ENCODE data around the gene LRRC37B.
"Not testable (repeated sequence)": the region's sequence is repeated elsewhere in the genome, so short reads cannot be mapped to it uniquely, and the experiment has no call there.

The LRRC37B gene

DNA sequence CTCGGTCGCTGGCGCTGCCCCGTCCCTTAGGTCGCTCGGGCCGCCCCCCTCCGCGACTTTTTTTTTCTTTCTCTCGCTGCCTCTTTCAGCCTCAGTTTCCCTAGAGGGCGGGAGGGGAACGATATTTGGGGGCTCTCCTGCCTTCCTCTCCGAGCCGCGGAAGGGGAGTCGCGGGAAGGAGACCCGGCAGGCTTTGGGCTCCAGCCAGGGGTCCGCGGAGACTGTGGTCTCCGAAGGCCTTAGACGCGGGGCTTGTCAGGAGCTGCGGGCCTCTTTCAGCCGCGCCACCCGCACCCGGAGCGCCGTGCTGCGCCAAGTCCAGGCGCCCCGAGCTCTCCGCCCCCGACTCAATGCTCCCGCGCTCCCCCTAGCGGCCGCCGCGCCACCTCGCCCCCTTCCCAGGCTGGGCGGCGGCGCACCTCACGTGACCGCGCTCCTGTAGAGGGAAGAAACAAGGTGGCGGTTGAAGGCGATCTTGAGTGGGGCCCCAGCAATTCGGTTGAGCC, at the start of gene LRRC37B:
Gene LRRC37B (plus strand): TSS at position 427 of the 506 bp plus-strand sequence. CDS start 14,010 bp downstream, outside the sequence.
- peak; percentile 76 to 87 for DNase-seq (ENCODE audit: low read depth in 2 of 2)

DNA sequence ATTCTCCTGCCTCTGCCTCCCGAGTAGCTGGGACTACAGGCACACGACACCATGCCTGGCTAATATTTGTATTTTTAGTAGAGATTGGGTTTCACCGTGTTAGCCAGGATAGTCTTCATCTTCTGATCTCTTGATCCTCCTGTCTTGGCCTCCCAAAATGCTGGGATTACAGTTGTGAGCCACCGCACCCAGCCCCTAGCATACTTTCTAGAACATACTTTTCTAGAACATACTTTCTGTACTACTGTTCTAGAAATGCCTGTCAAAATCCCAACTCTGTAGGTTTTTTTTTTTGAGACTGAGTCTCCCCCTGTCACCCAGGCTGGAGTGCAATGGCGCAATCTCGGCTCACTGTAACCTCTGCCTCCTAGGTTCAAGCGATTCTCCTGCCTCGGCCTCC, 43.1 kb upstream of the LRRC37B start:
- not testable (repeated sequence) for DNase-seq (ENCODE audit: low read depth in 2 of 2)

DNA sequence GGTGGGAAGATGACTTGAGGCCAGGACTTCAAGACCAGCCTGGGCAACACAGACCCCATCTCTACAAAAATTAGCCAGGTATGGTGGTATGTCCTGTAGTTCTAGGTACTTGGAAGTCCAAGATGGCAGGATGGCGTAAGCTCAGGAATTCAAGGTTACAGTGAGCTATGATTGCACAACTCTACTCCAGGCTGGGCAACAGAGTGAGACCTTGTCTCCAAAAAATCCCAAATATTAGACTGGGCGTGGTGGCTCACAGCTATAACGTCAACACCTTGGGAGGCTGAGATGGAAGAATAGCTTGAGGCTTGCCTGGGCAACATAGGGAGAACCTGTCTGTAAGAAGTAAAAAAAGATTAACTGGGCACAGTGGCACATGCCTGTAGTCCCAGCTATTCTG, 39.5 kb upstream of the LRRC37B start:
- DNase-seq (ENCODE audit: low read depth in 2 of 2), result no peak

DNA sequence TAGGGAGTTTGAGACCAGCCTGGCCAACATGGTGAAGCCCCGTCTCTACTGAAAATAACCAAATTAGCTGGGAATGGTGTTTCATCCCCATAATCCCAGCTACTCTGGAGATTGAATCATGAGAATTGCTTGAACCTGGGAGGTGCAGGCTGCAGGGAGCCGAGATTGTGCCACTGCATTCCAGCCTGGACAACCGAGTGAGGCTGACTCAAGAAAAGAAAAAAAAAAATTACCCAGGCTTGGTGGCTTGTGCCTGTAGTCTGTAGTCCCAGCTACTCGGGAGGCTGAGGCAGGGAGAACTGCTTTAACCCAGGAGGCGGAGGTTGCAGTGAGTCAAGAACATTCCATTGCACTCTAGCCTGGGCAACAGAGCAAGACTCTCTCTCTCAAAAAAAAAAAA, 36.8 kb upstream of the LRRC37B start:
- DNase-seq (ENCODE audit: low read depth in 2 of 2), result not testable (repeated sequence)

DNA sequence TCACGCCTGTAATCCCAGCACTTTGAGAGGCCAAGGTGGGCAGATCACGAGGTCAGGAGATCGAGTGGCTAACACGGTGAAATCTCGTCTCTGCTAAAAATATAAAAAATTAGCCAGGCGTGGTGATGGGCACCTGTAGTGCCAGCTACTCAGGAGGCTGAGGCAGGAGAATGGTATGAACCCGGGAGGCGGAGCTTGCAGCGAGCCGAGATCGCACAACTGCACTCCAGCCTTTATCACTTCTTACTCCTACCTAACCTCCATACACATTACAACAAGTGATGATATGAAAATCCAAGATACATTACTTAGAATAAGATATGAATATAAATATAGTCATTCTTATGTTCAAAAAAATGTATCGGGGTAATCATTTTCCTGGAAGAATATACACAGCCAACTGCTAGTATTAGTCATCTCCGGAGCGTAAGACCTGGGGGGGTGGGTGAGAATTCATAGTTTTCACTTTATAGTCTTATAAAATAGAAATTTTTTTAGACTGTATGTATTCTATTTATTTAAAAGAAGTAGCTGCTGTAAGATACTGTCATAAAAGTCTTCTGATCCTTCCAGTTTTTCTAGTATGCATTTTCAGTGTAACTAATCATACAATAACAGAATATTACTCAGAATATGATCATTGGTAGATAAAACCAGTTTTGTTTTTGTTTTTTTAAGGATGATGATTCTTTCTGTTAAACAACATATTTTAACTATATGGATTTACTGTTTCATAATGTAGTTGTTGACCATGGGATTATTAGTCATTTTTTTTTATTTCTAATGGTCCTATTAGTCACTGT, 32.7 kb upstream of the LRRC37B start:
- not testable (repeated sequence) for DNase-seq (ENCODE audit: low read depth in 2 of 2)

DNA sequence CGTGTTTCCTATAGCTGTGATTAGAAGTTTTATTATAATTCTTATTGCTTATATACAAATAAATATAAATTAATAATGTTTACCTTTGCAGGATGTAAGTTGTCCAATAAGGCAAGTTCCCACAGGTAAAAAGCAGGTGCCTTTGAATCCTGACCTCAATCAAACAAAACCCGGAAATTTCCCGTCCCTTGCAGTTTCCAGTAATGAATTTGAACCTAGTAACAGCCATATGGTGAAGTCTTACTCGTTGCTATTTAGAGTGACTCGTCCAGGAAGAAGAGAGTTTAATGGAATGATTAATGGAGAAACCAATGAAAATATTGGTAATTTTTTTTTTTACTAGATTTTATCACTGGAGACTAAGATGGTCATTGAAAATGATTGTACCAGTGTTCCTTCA, 31.8 kb upstream of the LRRC37B start:
- DNase-seq (ENCODE audit: low read depth in 2 of 2), result not testable (repeated sequence)

DNA sequence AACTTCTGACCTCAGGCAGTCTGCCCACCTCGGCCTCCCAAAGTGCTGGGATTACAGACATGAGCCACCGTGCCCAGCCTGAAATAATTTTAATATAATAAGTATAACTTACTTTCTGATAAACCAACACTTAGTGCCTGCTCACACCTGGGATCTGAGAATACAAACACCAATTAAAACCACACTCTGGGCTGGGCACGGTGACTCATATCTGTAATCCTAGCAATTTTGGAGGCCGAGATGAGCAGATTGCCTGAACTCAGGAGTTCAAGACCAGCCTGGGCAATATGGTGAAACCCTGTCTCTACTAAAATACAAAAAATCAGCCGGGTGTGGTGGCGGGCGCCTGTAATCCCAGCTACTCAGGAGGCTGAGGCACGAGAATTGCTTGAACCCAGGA, 15.4 kb upstream of the LRRC37B start:
- DNase-seq (ENCODE audit: low read depth in 2 of 2), result not testable (repeated sequence)

DNA sequence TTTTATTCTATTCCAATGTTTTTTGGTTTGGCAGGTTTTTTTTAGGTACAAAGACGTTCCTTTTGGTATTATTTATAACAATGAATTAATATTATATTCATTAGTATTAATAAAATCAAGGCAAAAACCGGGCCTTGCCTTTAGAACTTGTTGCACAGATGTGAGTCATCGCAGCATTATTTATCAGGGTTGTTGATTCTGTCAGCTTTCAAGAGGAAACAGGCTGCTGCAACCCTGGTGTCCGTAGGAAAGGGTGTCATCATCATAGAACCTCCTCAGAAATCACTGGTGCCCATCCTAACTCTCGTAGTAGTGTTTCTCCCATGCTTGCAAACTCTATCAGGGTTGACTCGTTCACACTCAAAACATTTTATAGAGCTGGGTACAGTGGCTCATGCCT, 10.2 kb upstream of the LRRC37B start:
- no peak for DNase-seq (ENCODE audit: low read depth in 2 of 2)

DNA sequence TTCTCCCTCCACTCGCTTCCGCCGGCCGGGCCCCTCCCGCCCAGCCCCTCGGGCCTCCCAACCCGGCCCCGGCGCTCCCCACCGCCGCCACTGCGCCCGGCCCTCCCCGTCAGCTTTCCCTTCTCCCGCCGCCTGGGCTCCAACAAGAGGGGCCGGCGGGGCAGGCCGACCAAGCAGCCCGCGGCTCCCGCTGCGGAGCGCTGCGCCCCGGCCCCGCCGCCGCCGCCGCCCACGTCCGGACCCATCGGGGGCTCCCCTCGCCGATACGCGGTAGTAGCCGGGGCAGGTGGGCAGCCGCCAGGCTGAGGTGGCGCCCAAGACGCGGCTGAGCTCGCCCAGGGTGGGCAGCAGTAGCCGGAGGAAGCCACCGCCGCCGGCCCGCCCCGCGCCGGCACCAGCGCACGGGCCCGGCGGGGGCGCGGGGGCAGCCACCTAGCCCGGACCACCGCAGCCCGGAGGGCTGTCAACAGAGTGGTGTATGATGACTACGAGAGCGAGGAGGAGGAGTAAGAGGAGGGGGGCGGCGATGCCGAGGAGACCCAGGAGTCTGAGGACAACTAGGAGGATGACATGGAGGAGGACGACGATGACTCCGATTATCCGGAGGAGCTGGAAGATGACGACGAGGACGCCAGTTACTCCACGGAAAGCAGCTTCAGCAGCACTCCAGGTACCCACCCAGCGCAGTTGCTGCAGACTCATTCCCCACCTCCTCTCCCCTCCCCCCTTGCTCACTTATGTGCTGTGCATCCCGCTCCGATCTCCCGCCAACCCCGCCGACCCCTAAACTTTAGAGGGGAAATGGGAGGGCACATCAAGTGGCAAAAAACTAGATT, 498 bp downstream of the LRRC37B start:
- DNase-seq (ENCODE audit: low read depth in 2 of 2), result peak in 1 of 2 experiments; percentile 22

DNA sequence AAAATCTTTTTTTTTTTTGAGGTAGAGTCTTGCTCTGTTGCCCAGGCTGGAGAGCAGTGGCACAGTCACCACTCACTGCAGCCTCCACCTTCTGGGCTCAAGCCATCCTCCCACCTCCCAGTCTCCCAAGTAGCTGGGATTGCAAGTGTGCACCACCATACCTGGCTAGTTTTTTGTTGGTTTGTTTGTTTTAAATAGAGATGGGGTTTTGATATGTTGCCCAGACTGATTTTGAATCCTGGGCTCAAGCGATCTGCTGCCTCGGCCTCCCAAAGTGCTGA, 2.0 kb downstream of the LRRC37B start:
- no peak for DNase-seq (ENCODE audit: low read depth in 2 of 2)

DNA sequence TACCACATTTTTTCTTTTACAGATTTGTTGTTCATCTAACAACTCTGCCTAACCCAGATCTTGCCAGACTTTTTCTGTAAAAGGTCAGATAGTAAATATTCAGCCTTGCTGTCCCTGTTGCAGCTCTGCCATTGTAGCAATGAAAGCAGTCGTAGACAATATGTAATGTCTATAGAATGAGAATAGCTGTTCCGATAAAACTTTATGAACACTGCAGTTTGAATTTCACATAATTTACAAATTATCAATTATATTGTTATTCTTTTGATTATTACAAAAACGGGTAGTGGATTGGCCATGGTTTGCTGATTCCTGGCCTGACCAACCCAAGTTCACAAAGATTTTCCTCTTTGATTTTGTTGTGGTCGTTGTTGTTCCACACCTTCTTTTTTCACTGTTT, 2.9 kb downstream of the LRRC37B start:
- no peak for DNase-seq (ENCODE audit: low read depth in 2 of 2)

DNA sequence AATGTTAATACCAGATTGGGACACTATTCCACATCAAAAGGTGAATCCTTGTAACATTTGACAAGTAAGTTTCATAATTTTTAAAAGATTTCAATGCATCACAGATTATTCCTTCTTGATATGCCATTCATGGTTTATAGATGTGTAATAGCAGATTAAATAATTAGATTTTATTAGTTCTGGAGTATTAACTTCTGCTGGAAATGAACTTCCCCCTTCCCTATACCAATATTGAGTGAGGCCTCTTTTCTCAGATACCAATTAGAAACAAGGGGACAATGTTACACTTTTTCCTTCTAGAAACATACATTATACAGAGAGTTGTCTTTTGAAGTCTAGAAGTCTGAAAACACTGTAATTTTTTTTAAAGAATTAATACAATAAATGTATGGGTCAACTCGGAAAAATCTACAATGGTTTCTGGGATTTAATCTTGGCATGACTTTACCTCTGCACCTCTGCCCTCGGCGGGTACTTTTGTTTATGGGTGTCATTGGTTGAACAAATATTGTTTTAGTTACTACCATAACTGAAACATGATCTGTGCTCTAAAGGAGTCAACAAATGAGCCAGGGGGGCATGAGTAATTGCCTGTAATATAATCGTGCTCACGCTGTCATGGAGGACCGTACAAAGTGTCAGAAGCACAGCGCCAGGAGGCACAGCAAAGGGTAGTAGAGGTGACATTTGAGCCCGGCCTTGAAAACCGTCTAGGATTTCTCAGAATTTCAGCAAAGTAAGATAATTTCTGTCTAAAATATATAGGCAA, 8.2 kb downstream of the LRRC37B start:
- no peak for DNase-seq (ENCODE audit: low read depth in 2 of 2)

DNA sequence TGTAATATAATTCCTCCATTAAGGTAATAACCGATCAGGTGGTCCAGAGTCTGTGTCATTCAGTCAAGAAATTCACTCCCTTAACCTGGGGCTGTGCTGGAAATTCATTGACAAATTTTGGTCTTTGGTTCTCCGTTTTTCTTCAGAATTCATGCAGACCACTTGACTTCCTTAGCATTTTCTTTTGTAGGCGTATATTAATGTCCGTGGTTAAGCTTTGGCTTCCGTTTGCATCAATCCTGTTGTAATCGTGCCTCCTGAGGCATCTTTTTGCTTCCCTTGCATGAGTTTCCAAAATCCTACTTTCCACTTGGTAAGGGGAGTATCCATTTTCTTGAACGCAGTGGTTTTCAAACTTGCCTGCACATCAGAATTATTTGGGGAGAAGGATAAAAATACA, 9.0 kb downstream of the LRRC37B start:
- no peak for DNase-seq (ENCODE audit: low read depth in 2 of 2)

DNA sequence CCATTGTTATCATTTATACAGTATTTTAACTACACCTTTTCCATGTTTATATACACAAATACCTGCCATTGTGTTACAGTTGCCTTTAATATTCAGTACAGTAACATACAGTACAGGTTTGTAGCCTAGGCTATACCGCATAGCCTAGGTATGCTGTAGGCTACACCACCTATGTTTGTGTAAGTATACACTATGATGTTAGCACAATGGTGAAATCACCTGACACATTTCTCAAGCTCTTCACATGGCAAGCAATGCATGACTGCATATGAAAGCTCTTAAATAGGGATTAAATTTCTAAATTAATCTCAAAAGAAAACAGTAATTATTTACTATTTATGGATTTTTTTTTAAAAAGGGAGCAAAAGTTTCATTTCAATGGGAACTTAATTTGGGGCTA, 12.0 kb downstream of the LRRC37B start:
- DNase-seq (ENCODE audit: low read depth in 2 of 2), result no peak

DNA sequence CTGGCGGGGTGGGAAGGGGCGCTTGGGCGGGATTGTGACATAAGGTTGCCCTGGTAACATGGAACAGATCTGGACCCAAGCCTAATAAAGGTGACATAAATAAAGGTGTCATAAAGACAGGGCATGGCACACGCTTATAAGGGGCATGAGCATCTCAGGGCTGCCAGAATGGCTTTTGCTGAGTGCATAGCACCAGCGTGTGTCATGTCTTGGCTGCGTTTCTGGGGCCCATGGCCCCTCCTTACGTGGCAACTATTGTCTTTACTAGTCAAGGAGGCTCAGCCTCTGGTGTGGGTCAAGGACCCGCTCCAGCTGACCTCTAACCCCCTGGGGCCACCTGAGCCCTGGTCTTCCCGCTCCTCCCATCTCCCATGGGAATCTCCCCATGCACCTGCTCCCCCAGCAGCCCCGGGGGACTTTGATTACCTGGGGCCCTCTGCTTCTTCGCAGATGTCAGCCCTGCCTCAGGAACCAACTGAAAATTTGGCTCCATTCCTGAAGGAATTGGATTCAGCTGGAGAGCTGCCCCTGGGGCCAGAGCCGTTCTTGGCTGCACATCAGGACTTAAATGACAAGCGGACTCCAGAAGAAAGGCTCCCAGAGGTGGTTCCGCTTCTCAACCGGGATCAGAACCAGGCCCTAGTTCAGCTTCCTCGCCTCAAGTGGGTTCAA, 13.9 kb downstream of the LRRC37B start:
- no peak for DNase-seq (ENCODE audit: low read depth in 2 of 2)

DNA sequence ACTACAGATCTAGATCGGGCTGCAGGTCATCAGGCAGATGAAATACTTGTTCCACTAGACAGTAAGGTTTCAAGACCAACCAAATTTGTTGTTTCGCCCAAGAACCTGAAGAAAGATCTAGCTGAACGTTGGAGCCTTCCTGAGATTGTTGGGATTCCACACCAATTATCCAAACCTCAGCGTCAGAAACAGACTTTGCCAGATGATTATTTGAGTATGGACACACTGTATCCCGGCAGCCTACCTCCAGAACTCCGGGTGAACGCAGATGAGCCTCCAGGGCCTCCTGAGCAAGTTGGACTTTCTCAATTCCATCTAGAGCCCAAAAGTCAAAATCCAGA, 14.4 kb downstream of the LRRC37B start:
- DNase-seq (ENCODE audit: low read depth in 2 of 2), result no peak

DNA sequence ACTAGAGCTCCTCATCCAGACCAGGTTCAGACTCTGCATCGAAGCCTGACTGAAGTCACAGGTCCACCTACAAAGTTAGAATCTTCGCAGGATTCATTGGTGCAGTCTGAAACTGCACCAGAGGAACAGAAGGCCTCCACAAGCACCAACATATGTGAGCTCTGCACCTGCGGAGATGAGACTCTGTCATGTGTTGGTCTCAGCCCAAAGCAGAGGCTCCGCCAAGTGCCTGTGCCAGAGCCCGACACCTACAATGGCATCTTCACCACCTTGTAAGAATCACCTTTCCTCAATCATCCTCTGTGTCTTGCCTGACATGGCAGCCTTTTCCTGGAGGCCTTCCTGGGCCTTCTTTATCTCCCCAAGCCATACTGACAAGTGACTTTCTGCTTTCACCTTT, 15.4 kb downstream of the LRRC37B start:
- DNase-seq (ENCODE audit: low read depth in 2 of 2), result not testable (repeated sequence)

DNA sequence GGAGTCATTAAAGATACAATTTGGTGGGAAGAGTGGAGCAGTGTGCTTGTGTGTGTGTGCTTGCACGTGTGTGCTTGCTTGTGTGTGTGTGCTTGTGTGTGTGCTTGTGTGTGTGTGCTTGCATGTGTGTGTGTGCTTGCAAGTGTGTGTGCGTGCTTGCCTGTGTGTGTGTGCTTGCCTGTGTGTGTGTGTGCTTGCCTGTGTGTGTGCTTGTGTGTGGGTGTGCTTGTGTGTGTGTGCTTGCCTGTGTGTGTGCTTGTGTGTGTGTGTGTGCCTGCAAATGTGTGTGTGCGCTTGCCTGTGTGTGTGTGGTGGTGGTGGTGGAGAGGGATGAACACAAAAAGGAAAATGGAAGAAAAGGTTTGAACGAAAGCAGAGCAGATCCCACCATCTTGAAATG, 20.1 kb downstream of the LRRC37B start:
- not testable (repeated sequence) for DNase-seq (ENCODE audit: low read depth in 2 of 2)

DNA sequence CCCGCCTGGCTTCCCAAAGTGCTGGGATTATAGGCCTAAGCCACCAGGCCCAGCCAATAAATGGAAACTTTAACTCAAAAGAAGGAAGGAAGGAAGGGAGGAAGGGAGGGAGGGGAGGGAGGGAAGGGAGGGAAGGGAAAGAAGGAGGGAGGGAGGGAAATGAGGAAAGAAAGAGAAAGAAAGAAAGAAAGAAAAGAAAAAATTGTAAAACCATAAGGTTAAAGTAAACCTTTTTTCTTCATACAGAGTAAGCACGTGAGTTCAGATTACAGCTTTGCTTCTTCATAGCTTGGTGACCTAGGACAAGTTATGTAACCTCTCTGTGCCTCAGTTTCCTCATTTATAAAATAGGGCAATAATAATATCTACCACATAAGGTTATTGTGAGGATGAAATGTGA, 26.0 kb downstream of the LRRC37B start:
- DNase-seq (ENCODE audit: low read depth in 2 of 2), result no peak

DNA sequence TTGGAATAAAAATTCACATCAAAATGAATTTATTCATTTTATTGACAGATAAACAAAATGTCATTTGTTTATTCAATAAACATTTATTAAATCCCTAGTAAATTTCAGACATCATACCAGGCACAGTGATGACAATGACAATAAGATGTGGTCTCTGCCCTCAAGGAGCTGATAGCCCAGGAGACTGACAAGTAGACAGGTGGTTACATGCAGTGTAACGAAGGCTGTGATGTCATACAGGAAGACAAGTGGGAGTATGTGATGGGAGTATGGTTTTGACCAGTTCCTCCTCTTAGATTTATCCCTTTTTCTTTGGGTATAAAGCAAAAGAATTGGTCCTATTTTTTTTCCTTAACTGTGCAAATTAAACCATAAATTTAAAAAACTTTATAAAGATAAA, 26.6 kb downstream of the LRRC37B start:
- DNase-seq (ENCODE audit: low read depth in 2 of 2), result not testable (repeated sequence)

DNA sequence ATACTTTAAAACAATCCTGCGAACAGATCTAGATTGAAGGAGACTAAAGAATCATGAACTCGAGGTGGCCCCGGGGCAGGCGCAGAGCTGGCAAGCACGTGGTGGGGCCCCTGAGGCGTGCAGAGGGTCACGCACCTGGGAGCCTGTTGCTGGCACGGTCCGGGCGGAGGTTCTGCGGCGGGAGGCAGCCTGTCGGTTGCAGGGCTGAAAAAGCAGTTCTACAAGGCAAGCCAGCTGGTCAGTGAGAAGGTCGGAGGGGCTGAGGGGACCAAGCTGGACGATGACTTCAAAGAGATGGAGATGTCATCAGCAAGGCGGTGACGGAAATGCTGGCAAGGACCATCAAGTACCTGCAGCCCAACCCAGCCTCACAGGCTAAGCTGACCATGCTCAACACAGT, 33.1 kb downstream of the LRRC37B start:
- DNase-seq (ENCODE audit: low read depth in 2 of 2), result not testable (repeated sequence)

All from stimulated activated CD4-positive, alpha-beta T cell treated with anti-CD3 and anti-CD28 coated beads, Interleukin-12 subunit alpha, Interleukin-12 subunit beta, amount 100 ng/mL, for 24 hours (primary cell).